ENCODE data around the gene MUCL3.

DNA sequence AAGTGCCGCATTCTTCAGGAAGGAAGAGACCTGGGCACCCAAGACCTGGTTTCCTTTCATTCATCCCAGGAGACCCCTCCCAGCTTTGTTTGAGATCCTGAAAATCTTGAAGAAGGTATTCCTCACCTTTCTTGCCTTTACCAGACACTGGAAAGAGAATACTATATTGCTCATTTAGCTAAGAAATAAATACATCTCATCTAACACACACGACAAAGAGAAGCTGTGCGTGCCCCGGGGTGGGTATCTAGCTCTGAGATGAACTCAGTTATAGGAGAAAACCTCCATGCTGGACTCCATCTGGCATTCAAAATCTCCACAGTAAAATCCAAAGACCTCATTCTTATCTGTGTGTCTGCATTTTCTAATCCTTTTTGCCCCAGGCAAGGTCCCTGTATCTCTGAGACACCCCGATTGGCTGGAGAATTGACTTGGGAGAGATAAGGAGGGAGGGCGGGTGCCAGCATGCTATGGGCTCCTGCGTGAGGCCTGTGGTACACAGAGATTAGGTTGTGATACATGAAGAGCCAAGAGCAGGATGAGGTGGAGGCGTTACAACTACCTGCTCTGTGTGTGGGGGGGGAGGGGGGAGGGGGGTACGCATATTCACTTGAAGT is 47.5 kb downstream of the MUCL3 start:
- TF ChIP-seq, protein P1, sequence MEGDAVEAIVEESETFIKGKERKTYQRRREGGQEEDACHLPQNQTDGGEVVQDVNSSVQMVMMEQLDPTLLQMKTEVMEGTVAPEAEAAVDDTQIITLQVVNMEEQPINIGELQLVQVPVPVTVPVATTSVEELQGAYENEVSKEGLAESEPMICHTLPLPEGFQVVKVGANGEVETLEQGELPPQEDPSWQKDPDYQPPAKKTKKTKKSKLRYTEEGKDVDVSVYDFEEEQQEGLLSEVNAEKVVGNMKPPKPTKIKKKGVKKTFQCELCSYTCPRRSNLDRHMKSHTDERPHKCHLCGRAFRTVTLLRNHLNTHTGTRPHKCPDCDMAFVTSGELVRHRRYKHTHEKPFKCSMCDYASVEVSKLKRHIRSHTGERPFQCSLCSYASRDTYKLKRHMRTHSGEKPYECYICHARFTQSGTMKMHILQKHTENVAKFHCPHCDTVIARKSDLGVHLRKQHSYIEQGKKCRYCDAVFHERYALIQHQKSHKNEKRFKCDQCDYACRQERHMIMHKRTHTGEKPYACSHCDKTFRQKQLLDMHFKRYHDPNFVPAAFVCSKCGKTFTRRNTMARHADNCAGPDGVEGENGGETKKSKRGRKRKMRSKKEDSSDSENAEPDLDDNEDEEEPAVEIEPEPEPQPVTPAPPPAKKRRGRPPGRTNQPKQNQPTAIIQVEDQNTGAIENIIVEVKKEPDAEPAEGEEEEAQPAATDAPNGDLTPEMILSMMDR (IDR thresholded peaks at IDR 0.05): no peak
- TF ChIP-seq POLR2A (IDR thresholded peaks at IDR 0.05): no peak
